GM12878 (cell line): ENCODE data around the gene LSM2. TPM values are rescaled to one million over a fixed set of nuclear protein-coding genes. Genes with fewer than 3 reads are reported as not detected.
A peak's percentile ranks its signal among the peaks of the same experiment; 100 is the strongest.

Source experiments
- CBX3 ChIP-seq: fragments of 200-600 bp; sonication (generic); IDR thresholded peaks from 2 replicates; pipeline ENCODE4 v1.6.1; 2016; ENCODE audit warnings: low read depth, borderline replicate concordance
- ELK1 ChIP-seq: IDR thresholded peaks from 2 replicates; pipeline ENCODE4 v1.6.1; 2012; ENCODE audit warnings: low read depth, low read length, improper control_type of control experiment
- ETV6 ChIP-seq, 2 experiments: fragments of 450-650 bp in 1 of 2; IDR thresholded peaks in 1 of 2; conservative IDR thresholded peaks in 1 of 2; 2 replicates each; pipeline ENCODE4 v1.6.1; 2014; ENCODE audit warnings: antibody characterized with exemption in 1 of 2, borderline replicate concordance in 1 of 2, low read depth in 1 of 2, mild to moderate bottlenecking in 1 of 2, moderate library complexity in 1 of 2
- MXI1 ChIP-seq: fragments of 150-350 bp; IDR thresholded peaks from 2 replicates; pipeline ENCODE4 v1.6.1; 2011; ENCODE audit warnings: low read depth, mild to moderate bottlenecking, inconsistent platforms, low read length, improper control_type of control experiment
- NR2C1 ChIP-seq: fragments of 450-650 bp; IDR thresholded peaks from 2 replicates; pipeline ENCODE4 v1.6.1; 2017; ENCODE audit warnings: antibody characterized with exemption, mild to moderate bottlenecking, moderate library complexity
- POLR2AphosphoS2 ChIP-seq: IDR thresholded peaks from 2 replicates; pipeline ENCODE4 v1.6.1; 2011; ENCODE audit warnings: low read depth, mild to moderate bottlenecking, low read length, improper control_type of control experiment, moderate library complexity
- RELB ChIP-seq: fragments of 450-650 bp; IDR thresholded peaks from 2 replicates; pipeline ENCODE4 v1.6.1; 2017; ENCODE audit warnings: low read depth, mild to moderate bottlenecking, moderate library complexity
- SKIL ChIP-seq: fragments of 450-650 bp; IDR thresholded peaks from 2 replicates; pipeline ENCODE4 v1.6.1; 2017; ENCODE audit warnings: mild to moderate bottlenecking, low read depth, inconsistent platforms; ENCODE audit not compliant: poor library complexity, severe bottlenecking
- SP1 ChIP-seq: IDR thresholded peaks from one replicate; pipeline ENCODE4 v1.6.1; 2011; ENCODE audit warnings: low read depth, low read length
- STAT1 ChIP-seq: fragments of 450-650 bp; conservative IDR thresholded peaks from 2 replicates; pipeline ENCODE4 v1.6.1; 2014; ENCODE audit warnings: antibody characterized with exemption, mild to moderate bottlenecking
- ZBTB40 ChIP-seq: fragments of 450-650 bp; IDR thresholded peaks from 2 replicates; pipeline ENCODE4 v1.6.1; 2016; ENCODE audit warnings: mild to moderate bottlenecking, moderate library complexity, borderline replicate concordance
- ZNF217 ChIP-seq: fragments of 450-650 bp; IDR thresholded peaks from 2 replicates; pipeline ENCODE4 v1.6.1; 2017; ENCODE audit warnings: antibody characterized with exemption, mild to moderate bottlenecking
- ZNF592 ChIP-seq: fragments of 450-650 bp; IDR thresholded peaks from 2 replicates; pipeline ENCODE4 v1.6.1; 2017; ENCODE audit warnings: mild to moderate bottlenecking, moderate library complexity
- ZZZ3 ChIP-seq: IDR thresholded peaks from 2 replicates; pipeline ENCODE4 v1.6.1; 2011; ENCODE audit warnings: low read depth; ENCODE audit not compliant: control insufficient read depth, insufficient read length
- polyA plus RNA-seq, 11 experiments: library from polyadenylated mRNA; depleted of rRNA in 4 of 11; unstranded in 6 of 11; stranded (reverse) in 5 of 11; fragments of >200 nt; fragmentation: Nextera tagmentation in 4 of 11; fragmentation: Illumina TruSeq in 1 of 11; extraction: Ambion mirVana in 4 of 11; extraction: Trizol in 1 of 11; gene quantifications; 1 replicate in 1 of 11; 2 replicates in 10 of 11; pipeline versions ENCODE4 v1.2.1 to v1.2.3, GENCODE V29; 2011 to 2016; ENCODE audit warnings: inconsistent platforms in 2 of 11, missing spikeins in 2 of 11, low read depth in 1 of 11
- total RNA-seq, 4 experiments: library from RNA; depleted of rRNA in 3 of 4; stranded (reverse); fragments of >200 nt in 3 of 4; fragmentation: Illumina TruSeq in 1 of 4; extraction: Trizol in 1 of 4; gene quantifications; 2 replicates each; pipeline versions ENCODE4 v1.2.1 to v1.2.3, GENCODE V29; 2013 to 2021

LSM2 gene
- total and polyA plus RNA-seq, 10 of the 15 experiments (the other 5 are each of a cell fraction or from before 2014, with no cell fraction given): 99.1 to 276 (median 153) TPM

GRCh38 chr6:31834367-31835250 lies 27.8 kb upstream of the LSM2 start (continued):
- peak; percentile 87; the same call in 1 of the 2 replicates for TF ChIP-seq ZNF592
- TF ChIP-seq ZBTB40: no peak; the same call in 1 of the 2 replicates
- no peak; the same call in 1 of the 2 replicates for TF ChIP-seq MXI1
- 0 out of 2 replicates have a peak, but pooled peaks have one; percentile 52 for TF ChIP-seq STAT1
- TF ChIP-seq ETV6 (conservative IDR thresholded peaks at IDR 0.05 in 1 of 2, IDR thresholded peaks at IDR 0.05 in 1 of 2; ENCODE audit: borderline replicate concordance in 1 of 2, low read depth in 1 of 2): peak in 1 of 2 experiments; percentile 13; a peak in 1 of 4 replicates
- peak; percentile 86 for TF ChIP-seq RELB
- peak; percentile 90 for TF ChIP-seq SKIL
- no peak for TF ChIP-seq ZZZ3
- peak; percentile 4 for TF ChIP-seq SP1
- TF ChIP-seq NR2C1: peak; percentile 66
- TF ChIP-seq ELK1: no peak
- peak; percentile 93 for TF ChIP-seq POLR2AphosphoS2
- no peak for TF ChIP-seq CBX3
- no peak for TF ChIP-seq ZNF217
